Epithelial cell of proximal tubule (primary cell): Measurements from ENCODE around the gene PLCL1. TPM values are rescaled to one million over a fixed set of nuclear protein-coding genes. Genes with fewer than 3 reads are reported as not detected.

Experiments
- DNase-seq: peaks from one replicate; pipeline ENCODE4 v3.0.0-alpha.2; 2011; ENCODE audit warnings: low read depth
- H3K4me3 ChIP-seq: 2 replicates; pipeline ENCODE4 v1.5.1; 2011; ENCODE audit warnings: low read depth, mild to moderate bottlenecking, low read length
- total RNA-seq: library from RNA; depleted of rRNA; stranded (reverse); fragments of >200 nt; gene quantifications from 2 replicates; pipeline ENCODE4 v1.2.3, GENCODE V29; 2015
- TF ChIP-seq, protein P1 (sequence below): conservative IDR thresholded peaks from 2 replicates; pipeline ENCODE4 v1.5.1; 2012; ENCODE audit warnings: low read depth, mild to moderate bottlenecking, low read length

The PLCL1 gene
- total RNA-seq, 1 donor from 2014 or later = not detected

DNA sequence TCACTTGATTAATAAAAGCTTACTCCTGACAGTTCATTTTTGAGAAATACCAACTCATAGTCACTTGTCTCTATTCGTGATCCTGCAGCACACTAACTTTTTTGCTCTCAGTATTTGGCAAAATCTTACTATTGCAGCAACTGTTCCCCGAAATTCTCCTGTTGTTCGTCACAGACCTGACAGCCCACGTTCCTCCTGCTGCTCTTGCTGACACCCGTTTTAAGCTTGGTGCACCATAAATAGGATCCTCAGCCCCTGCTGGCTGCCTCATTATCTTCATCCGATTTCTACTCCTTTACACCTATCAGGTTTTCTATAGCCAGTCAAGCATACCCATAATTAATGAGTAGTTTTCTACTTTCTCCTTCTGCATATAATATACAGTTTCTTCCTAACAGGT, 368.8 kb downstream of the PLCL1 start:
- TF ChIP-seq, protein P1, sequence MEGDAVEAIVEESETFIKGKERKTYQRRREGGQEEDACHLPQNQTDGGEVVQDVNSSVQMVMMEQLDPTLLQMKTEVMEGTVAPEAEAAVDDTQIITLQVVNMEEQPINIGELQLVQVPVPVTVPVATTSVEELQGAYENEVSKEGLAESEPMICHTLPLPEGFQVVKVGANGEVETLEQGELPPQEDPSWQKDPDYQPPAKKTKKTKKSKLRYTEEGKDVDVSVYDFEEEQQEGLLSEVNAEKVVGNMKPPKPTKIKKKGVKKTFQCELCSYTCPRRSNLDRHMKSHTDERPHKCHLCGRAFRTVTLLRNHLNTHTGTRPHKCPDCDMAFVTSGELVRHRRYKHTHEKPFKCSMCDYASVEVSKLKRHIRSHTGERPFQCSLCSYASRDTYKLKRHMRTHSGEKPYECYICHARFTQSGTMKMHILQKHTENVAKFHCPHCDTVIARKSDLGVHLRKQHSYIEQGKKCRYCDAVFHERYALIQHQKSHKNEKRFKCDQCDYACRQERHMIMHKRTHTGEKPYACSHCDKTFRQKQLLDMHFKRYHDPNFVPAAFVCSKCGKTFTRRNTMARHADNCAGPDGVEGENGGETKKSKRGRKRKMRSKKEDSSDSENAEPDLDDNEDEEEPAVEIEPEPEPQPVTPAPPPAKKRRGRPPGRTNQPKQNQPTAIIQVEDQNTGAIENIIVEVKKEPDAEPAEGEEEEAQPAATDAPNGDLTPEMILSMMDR = no peak
- no peak for DNase-seq
- no peak overlapping the region for H3K4me3 ChIP-seq

DNA sequence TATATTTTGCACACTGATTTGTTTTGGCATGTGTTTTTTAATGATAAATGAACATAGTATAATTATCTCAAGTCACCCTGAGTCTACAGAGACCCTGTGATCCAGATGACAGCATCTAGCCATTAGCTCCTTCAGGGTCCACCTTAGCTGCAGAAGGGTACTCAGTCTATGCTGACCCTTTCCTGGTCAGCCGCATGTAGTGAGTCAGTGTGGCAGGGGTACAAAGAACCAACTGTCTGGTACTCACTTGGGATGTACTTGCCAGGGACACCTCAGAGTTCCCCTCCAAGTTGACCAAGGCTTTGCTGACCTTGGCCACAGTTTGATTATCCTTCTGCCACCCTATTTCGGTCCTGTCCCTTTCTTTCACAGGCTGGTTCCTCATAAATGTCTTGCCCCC, 369.5 kb downstream of the PLCL1 start:
- DNase-seq = no peak
- TF ChIP-seq, protein P1 = no peak
- H3K4me3 ChIP-seq = no peak overlapping the region

GRCh38 chr2:198175271-198175670, 370.9 kb downstream of the PLCL1 start:
- TF ChIP-seq, protein P1 = no peak
- H3K4me3 ChIP-seq = no peak overlapping the region
- DNase-seq = no peak

DNA sequence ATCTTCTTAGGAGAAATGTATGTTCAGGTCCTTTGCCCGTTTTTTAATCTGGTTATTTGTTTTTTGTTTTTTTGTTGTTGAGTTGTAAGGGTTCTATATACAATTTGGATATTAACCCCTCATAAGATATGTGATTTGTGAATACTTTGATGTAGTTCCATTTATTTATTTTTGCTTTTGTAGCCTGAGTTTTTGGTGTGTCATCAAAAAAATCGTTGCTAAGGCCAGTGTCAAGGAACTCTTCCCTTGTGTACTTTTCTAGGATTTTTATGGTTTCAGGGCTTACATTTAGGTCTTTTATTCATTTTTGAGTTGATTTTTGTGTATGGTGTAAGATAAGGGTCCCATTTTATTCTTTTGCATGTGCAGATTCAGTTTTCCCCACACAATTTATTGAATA, 372.6 kb downstream of the PLCL1 start:
- DNase-seq = no peak
- no peak overlapping the region for H3K4me3 ChIP-seq
- TF ChIP-seq, protein P1 = no peak

DNA sequence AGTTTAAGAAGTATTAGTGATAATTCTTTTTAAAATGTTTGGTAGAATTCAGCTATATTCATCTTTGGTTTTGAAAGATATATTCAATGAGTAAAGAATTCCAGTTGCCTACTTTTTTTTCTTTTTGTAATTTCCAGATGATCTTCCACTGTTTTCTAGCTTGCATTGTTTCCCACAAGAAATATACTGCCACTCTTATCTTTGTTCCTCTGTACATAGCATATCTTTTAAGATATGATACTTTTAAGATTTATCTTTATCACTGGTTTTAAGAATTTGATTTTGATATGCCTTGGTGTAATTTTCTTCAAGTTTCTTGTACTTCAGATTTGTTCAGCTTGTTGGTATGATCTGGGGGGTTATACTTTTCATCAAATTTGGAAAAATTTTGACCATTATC, 374.4 kb downstream of the PLCL1 start:
- DNase-seq = no peak
- TF ChIP-seq, protein P1 = no peak
- H3K4me3 ChIP-seq = no peak overlapping the region

GRCh38 chr2:198186257-198186656, 381.9 kb downstream of the PLCL1 start:
- TF ChIP-seq, protein P1 = no peak
- H3K4me3 ChIP-seq = no peak overlapping the region
- DNase-seq = no peak

GRCh38 chr2:198187841-198188240, 383.4 kb downstream of the PLCL1 start:
- DNase-seq = no peak
- H3K4me3 ChIP-seq = no peak overlapping the region
- TF ChIP-seq, protein P1 = no peak
